IPS-NIHi7 (cell line): ENCODE data around the gene TMEM176A.

Experiments used
- DNase-seq: peaks from one replicate; pipeline ENCODE4 v3.0.0; 2012; ENCODE audit warnings: mixed read lengths; ENCODE audit errors: extremely low spot score

Gene TMEM176A

GRCh38 chr7:150820148-150820547 lies 19.6 kb downstream of the TMEM176A start:
- no peak for DNase-seq

GRCh38 chr7:150820578-150821198 lies 20.1 kb downstream of the TMEM176A start:
- no peak for DNase-seq

DNA sequence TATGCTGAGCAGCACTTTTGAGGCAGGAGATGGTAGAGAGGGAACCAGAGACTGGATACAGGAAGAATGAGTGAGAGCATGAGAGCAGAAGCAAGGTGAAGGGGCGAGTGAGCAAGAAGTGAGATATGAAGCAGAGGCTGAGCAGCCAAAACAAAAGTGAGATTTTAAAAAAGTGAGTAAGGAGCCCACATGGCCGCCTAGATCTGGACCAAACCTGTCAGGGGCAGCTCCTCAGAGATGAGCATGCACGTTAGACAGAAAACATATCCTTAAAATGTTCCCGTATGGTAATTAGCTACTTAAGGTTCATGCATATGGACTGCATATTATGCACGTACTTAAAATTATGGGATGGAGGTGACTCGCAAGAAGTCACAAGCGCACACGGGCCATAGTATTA lies 22.5 kb downstream of the TMEM176A start:
- DNase-seq = no peak

- DNase-seq = no peak
Observed at GRCh38 chr7:150823484-150824126, 23.0 kb downstream of the TMEM176A start.

GRCh38 chr7:150824379-150825177 lies 24.0 kb downstream of the TMEM176A start:
- DNase-seq = peak; percentile 39

GRCh38 chr7:150826061-150826849 lies 25.7 kb downstream of the TMEM176A start:
- DNase-seq = no peak

- DNase-seq = no peak
Observed at GRCh38 chr7:150828384-150828783, 27.8 kb downstream of the TMEM176A start.

GRCh38 chr7:150829426-150829825 lies 28.9 kb downstream of the TMEM176A start:
- DNase-seq = no peak

GRCh38 chr7:150830937-150831336 lies 30.4 kb downstream of the TMEM176A start:
- DNase-seq = no peak

- no peak for DNase-seq
Observed at GRCh38 chr7:150831851-150832250, 31.3 kb downstream of the TMEM176A start.

GRCh38 chr7:150835019-150835418 lies 34.5 kb downstream of the TMEM176A start:
- DNase-seq = no peak

DNA sequence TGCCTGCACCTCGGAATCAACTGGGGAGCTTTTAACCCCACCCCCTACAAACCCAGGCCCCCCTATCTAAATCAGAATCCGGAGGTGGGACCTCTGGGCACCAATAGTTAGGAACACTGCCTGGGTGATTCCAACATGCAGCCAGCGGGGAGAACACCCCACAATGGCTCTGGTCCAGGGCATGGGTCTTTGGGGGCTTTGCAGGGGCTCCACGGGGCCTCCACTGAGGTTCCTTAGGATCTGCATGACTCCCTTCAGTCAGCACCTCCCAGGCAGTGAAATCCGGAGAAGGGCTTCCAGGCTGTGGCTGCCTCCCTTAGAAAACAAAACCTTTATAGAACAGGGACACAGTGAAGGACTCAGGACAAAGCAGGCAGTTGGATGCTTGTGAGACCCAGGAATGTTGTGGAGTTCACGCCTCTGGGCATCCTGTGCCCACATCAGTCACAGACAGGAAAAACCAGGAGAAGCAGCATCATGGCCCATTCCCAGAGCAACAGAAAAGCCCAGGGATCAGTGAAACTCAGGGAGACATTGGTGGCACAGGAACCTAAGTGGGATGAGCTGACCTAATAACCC lies 35.2 kb downstream of the TMEM176A start:
- DNase-seq = no peak

DNA sequence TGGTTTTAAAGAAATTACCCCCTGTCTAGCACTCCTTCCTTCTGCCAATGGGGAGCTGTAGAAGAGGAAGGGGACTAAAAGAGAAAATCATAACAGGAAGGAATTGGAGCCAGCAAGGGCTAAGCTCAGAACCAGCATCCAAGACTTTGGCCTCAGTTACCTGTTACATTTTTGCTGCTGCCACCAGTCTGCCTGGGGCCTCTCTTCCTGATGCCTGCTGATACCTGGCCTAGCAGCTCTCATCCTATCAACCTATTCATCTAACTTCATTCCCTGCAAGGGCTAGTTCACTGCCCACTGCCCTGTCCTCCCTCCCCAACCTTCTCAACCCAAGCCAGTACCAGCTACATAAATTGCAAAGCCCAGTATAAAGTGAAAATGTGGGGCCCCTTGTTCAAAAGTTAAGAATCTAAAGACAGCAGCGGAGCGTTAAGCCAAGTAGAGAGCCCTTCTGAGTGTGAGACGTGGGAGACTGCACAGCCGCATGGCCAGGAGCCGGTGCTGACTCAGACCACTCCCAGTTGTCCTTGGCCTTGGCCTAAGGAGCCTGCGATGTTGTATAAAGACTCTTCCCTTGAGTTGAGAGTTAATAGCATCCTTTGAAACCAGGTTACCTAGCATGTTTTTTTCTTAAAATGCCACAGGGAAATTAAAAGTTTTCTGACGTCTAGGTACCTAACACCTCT lies 38.5 kb downstream of the TMEM176A start:
- no peak for DNase-seq

- no peak for DNase-seq
Observed at GRCh38 chr7:150842018-150842417, 41.4 kb downstream of the TMEM176A start.

GRCh38 chr7:150842716-150843115 lies 42.1 kb downstream of the TMEM176A start:
- no peak for DNase-seq

- no peak for DNase-seq
Observed at GRCh38 chr7:150845421-150845861, 44.9 kb downstream of the TMEM176A start.

- no peak for DNase-seq
Observed at GRCh38 chr7:150846291-150847115, 45.9 kb downstream of the TMEM176A start.

DNA sequence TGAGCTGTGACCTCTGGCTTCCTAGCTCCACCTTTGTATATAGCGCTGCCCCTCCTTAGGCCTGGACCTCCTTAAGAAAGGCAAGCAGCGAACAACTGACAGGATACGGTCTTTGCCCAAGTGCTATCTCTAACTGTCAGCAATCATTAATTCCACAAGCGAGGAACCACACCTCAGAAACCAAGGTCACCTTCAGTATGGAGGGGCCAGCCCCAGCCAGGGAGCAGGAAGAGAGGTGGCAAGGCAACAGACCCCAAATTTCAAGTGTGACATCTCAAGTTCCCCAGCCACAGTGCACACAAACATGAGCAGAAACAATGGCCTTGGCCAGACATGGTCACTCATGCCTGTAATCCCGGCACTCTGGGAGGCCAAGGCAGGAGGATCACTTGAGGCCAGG lies 47.0 kb downstream of the TMEM176A start:
- no peak for DNase-seq

GRCh38 chr7:150848111-150848510 lies 47.5 kb downstream of the TMEM176A start:
- DNase-seq = no peak

GRCh38 chr7:150848561-150849115 lies 48.1 kb downstream of the TMEM176A start:
- DNase-seq = no peak
